Heart left ventricle (tissue), 16 donors: Measurements from ENCODE around the gene IQCN. TPM values are rescaled to one million over a fixed set of nuclear protein-coding genes. Genes with fewer than 3 reads are reported as not detected.

Experiments
- ATAC-seq, 4 donors: fragments of 200-7000 bp; cut with Tn5 transposase; one replicate each; pipeline ENCODE4 v1.9.1; 2020 to 2022; ENCODE audit warnings: moderate library complexity in 4 of 4, mild to moderate bottlenecking in 3 of 4, moderate number of reproducible peaks in 1 of 4
- DNase-seq, 5 donors: peaks; one replicate each; pipeline ENCODE4 v3.0.0-alpha.2; 2020
- H3K27ac ChIP-seq, 12 donors: fragments of 200-600 bp; sonication (generic) in 4 of 12; one replicate each; pipeline versions ENCODE4 v1.5.0 to v1.8.0; 2016 to 2022; ENCODE audit warnings: mild to moderate bottlenecking in 2 of 12
- H3K27me3 ChIP-seq, 9 donors: fragments of 200-600 bp; sonication (generic) in 2 of 9; one replicate each; pipeline versions ENCODE4 v1.5.1 to v1.8.0; 2016 to 2022; ENCODE audit warnings: mild to moderate bottlenecking in 3 of 9
- H3K36me3 ChIP-seq, 9 donors: fragments of 200-600 bp; sonication (generic) in 2 of 9; one replicate each; pipeline versions ENCODE4 v1.5.0 to v1.8.0; 2018 to 2022; ENCODE audit warnings: mild to moderate bottlenecking in 2 of 9
- H3K4me1 ChIP-seq, 12 donors: fragments of 200-600 bp; sonication (generic) in 4 of 12; one replicate each; pipeline versions ENCODE4 v1.5.0 to v1.8.0; 2016 to 2022; ENCODE audit warnings: mild to moderate bottlenecking in 3 of 12
- H3K4me3 ChIP-seq, 12 donors: fragments of 200-600 bp; sonication (generic) in 4 of 12; one replicate each; pipeline versions ENCODE4 v1.5.0 to v1.8.0; 2017 to 2022; ENCODE audit warnings: mild to moderate bottlenecking in 9 of 12, moderate library complexity in 4 of 12
- H3K9me3 ChIP-seq, 12 donors: fragments of 200-600 bp; sonication (generic) in 4 of 12; one replicate each; pipeline versions ENCODE4 v1.5.0 to v1.8.0; 2016 to 2022; ENCODE audit warnings: mild to moderate bottlenecking in 1 of 12
- CTCF ChIP-seq, 12 donors: fragments of 200-600 bp; sonication (generic) in 4 of 12; IDR thresholded peaks; one replicate each; pipeline versions ENCODE4 v1.5.0 to v1.8.0; 2018 to 2022; ENCODE audit warnings: antibody characterized with exemption in 12 of 12, mild to moderate bottlenecking in 5 of 12
- POLR2A ChIP-seq, 2 donors: fragments of 450-650 bp; IDR thresholded peaks; one replicate each; pipeline ENCODE4 v1.6.1; 2017; ENCODE audit warnings: antibody characterized with exemption in 2 of 2, mild to moderate bottlenecking in 2 of 2, moderate library complexity in 2 of 2
- WGBS, 4 donors: extraction: QIAGEN DNeasy Blood & Tissue Kit in 2 of 4; methylation state at CpG; one replicate each; pipeline versions ENCODE4 v1.1.5 to v1.1.7; 2013 to 2018; 5-methylcytosine and 5-hydroxymethylcytosine counted together
- intact Hi-C, 10 donors: fragments of 100-400 bp; cut with DNase I; formaldehyde crosslinking; loops; one replicate each; pipeline versions ENCODE4 v1.11.1 to v1.14.2; 2022
- polyA plus RNA-seq, 2 donors: library from polyadenylated mRNA; stranded (reverse); fragments of 200-250 nt; gene quantifications; one replicate each; pipeline ENCODE4 v1.2.3, GENCODE V29; 2013
- total RNA-seq, 9 donors: library from RNA; depleted of rRNA in 2 of 9; stranded (reverse); fragments of >200 nt in 2 of 9; fragmentation: NEBNext Ultra II Directional in 3 of 9; extraction: Animal tissue kit (Norgen Biotek cat#: 25700) in 3 of 9; gene quantifications; one replicate each; pipeline versions ENCODE4 v1.1.0 to v1.2.4, GENCODE V29; 2016 to 2023
- donor health status: ischemic (EF 13 %, LVEDD 7.1; RV severe dilation, severe dysfunction).
- donor health status: healthy with polysubstance abuse.
- donor health status: DM: no; HTN: yes; CAD: no.
- donor health status: DM: no; HTN: no; CAD: no.
- donor health status: ischemic (EF 25% LVEDD 6.9; RV normal size, moderate dysfunction).
- donor health status: ischemic (EF 25% LVEDD 5.7; RV mildly dilated, moderate dysfunction).
- donor health status: healthy.
- donor health status: DM: yes; HTN: yes; CAD: no.
- donor health status: ischemic (EF 35%, LVEDD 5.7; RV mildly dilated, moderate dysfunction).
- donor health status: nonischemic (EF 11% LVEDD 7.7; RV severe dilation, severe dysfunction).
- donor health status: DM: yes; HTN: yes; CAD: no.
- donor health status: PGD.
- donor health status: ischemic (EF 29% LVEDD 5.4; RV normal size, mild dysfunction).
- donor health status: nonischemic (EF 23%, LVEDD 6.1; RV moderate dilation, normal function).

Gene IQCN
- total and polyA plus RNA-seq, 11 donors = 0.24 to 2.8 (median 0.75) TPM

- Histone ChIP-seq H3K27ac (peak overlapping the region; percentile 55 to 100 (median 98)), H3K9me3 (no peaks in the 10 kb centered on the region), H3K4me1 (peaks cover 18 to 60% (median 49%) of the 10 kb centered on the region in 12 donors), H3K4me3 (no peak overlapping the region), H3K36me3 (peaks cover 0 to 2% (median 0%) of the 10 kb centered on the region in 9 donors), H3K27me3 (no peaks in the 10 kb centered on the region)
- intact Hi-C loops = no loop called here
- 37 to 45% (median 42%) methylated on average over 10 to 18 of the region's 18 CpGs for WGBS, 4 donors
- TF ChIP-seq POLR2A (IDR thresholded peaks at IDR 0.05) = peak in 1 of 2 donors; percentile 27
- TF ChIP-seq CTCF (IDR thresholded peaks at IDR 0.05) = no peak
- ATAC-seq = peak; percentile 53 to 76 (median 66)
- peak; percentile 85 to 95 (median 88) for DNase-seq
Observed at GRCh38 chr19:18300930-18301717, 26.9 kb upstream of the IQCN start.

GRCh38 chr19:18299654-18300053 is 25.4 kb upstream of the IQCN start:
- DNase-seq = no peak
- Histone ChIP-seq H3K27me3 (no peaks in the 10 kb centered on the region), H3K4me1 (peaks cover 18 to 45% (median 35%) of the 10 kb centered on the region in 12 donors), H3K4me3 (no peak overlapping the region), H3K36me3 (no peaks in the 10 kb centered on the region), H3K27ac (peak overlapping the region in 5 of 12 donors; percentile 24 to 99 (median 98)), H3K9me3 (no peaks in the 10 kb centered on the region)
- no peak for TF ChIP-seq POLR2A (IDR thresholded peaks at IDR 0.05)
- no peak for TF ChIP-seq CTCF (IDR thresholded peaks at IDR 0.05)
- ATAC-seq = no peak
- 93 to 96% (median 95%) methylated on average over 9 of the region's 9 CpGs for WGBS, 4 donors
- intact Hi-C loops = no loop called here

- DNase-seq (no peak), ATAC-seq (no peak)
- H3K27ac ChIP-seq = no peak overlapping the region
- no peaks in the 10 kb centered on the region for H3K27me3 ChIP-seq
- intact Hi-C loops = no loop called here
- H3K4me1 ChIP-seq = peaks cover 15 to 38% (median 27%) of the 10 kb centered on the region in 12 donors
- 86 to 95% (median 87%) methylated on average over 6 of the region's 6 CpGs for WGBS, 4 donors
- H3K4me3 ChIP-seq = no peak overlapping the region
- TF ChIP-seq CTCF (IDR thresholded peaks at IDR 0.05) (no peak), POLR2A (IDR thresholded peaks at IDR 0.05) (no peak)
- H3K36me3 ChIP-seq = no peaks in the 10 kb centered on the region
- H3K9me3 ChIP-seq = no peaks in the 10 kb centered on the region
Observed at GRCh38 chr19:18298601-18299000, 24.3 kb upstream of the IQCN start.

- no peaks in the 10 kb centered on the region for H3K9me3 ChIP-seq
- H3K27ac ChIP-seq = no peak overlapping the region
- TF ChIP-seq POLR2A (IDR thresholded peaks at IDR 0.05) = no peak
- TF ChIP-seq CTCF (IDR thresholded peaks at IDR 0.05) = no peak
- no peaks in the 10 kb centered on the region for H3K36me3 ChIP-seq
- no peaks in the 10 kb centered on the region for H3K27me3 ChIP-seq
- intact Hi-C loops = no loop called here
- H3K4me3 ChIP-seq = no peak overlapping the region
- ATAC-seq (no peak), DNase-seq (no peak)
- H3K4me1 ChIP-seq = peaks cover 2 to 35% (median 23%) of the 10 kb centered on the region in 12 donors
- 28 to 41% (median 37%) methylated on average over 4 of the region's 4 CpGs for WGBS, 4 donors
Observed at GRCh38 chr19:18297308-18297707, 23.1 kb upstream of the IQCN start.
